ENCODE data around the gene OVAAL. TPM values are rescaled to one million over a fixed set of nuclear protein-coding genes. Genes with fewer than 3 reads are reported as not detected.

OVAAL gene
- total RNA-seq, 1 donor from 2014 or later: not detected

- Mint-ChIP-seq H3K4me3 (no peak overlapping the region), H3K4me1 (peaks cover 14% of the 10 kb centered on the region), H3K27ac (ENCODE audit: unreplicated experiment) (no peak overlapping the region), H3K9me3 (no peaks in the 10 kb centered on the region), H3K27me3 (ENCODE audit: low read depth) (no peaks in the 10 kb centered on the region), H3K36me3 (ENCODE audit: low read depth) (no peaks in the 10 kb centered on the region)
- DNase-seq (ENCODE audit: low read depth, low spot score): no peak
- no peak for TF ChIP-seq CTCF (conservative IDR thresholded peaks at IDR 0.05)
Observed at GRCh38 chr1:180540697-180541594, 17.8 kb upstream of the OVAAL start.

GRCh38 chr1:180542113-180542837, 16.5 kb upstream of the OVAAL start:
- Mint-ChIP-seq H3K27ac (ENCODE audit: unreplicated experiment) (peak overlapping the region; percentile 35), H3K27me3 (ENCODE audit: low read depth) (no peaks in the 10 kb centered on the region), H3K4me3 (no peak overlapping the region), H3K36me3 (ENCODE audit: low read depth) (no peaks in the 10 kb centered on the region), H3K4me1 (peaks cover 10% of the 10 kb centered on the region), H3K9me3 (no peaks in the 10 kb centered on the region)
- no peak for DNase-seq (ENCODE audit: low read depth, low spot score)
- TF ChIP-seq CTCF (conservative IDR thresholded peaks at IDR 0.05): no peak

GRCh38 chr1:180542838-180543145, 16.0 kb upstream of the OVAAL start:
- Mint-ChIP-seq H3K36me3 (ENCODE audit: low read depth) (no peaks in the 10 kb centered on the region), H3K27ac (ENCODE audit: unreplicated experiment) (peak overlapping the region; percentile 35), H3K27me3 (ENCODE audit: low read depth) (no peaks in the 10 kb centered on the region), H3K4me1 (peaks cover 10% of the 10 kb centered on the region), H3K9me3 (no peaks in the 10 kb centered on the region), H3K4me3 (no peak overlapping the region)
- no peak for DNase-seq (ENCODE audit: low read depth, low spot score)
- TF ChIP-seq CTCF (conservative IDR thresholded peaks at IDR 0.05): no peak

DNA sequence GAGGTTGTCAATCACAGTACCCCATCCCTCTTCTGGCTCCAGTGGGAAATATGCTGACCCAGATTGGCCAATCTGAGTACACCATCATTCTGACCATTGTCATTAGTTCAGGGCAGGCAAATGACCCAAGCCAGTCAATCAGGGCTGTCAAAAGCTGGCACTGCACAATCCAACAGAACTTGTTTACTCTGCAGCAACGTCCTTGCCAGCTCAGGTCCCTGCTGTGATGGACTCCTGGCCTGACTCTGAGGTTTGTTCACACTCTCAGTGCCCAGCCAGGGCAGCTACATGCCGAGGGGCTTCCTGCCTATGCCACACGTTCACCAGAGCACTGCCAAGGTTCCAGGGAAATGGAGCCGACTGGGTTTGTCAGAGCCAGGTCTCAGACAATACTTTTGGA, 14.7 kb upstream of the OVAAL start:
- Mint-ChIP-seq H3K36me3 (ENCODE audit: low read depth) (no peaks in the 10 kb centered on the region), H3K9me3 (no peaks in the 10 kb centered on the region), H3K4me1 (peaks cover 18% of the 10 kb centered on the region), H3K4me3 (no peak overlapping the region), H3K27me3 (ENCODE audit: low read depth) (no peaks in the 10 kb centered on the region), H3K27ac (ENCODE audit: unreplicated experiment) (no peak overlapping the region)
- no peak for DNase-seq (ENCODE audit: low read depth, low spot score)
- TF ChIP-seq CTCF (conservative IDR thresholded peaks at IDR 0.05): no peak

DNA sequence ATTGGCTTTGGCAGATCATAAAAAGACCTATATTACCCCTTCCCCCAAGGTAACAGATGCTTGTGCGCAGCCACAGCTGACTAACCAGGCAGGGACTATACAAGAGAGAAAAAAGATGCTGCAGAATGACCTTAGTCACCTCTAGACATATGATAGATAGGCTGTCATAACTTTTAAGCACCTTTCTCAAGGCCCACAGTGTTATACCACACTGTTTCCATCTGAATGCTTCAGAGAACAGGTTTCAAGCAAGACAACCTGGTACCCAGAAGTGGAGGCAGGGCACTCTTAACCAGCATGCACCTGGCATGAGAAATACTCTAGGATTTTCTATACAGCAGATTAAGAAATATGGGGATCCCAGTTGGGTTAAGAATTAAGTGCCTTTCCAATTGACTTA, 12.8 kb upstream of the OVAAL start:
- Mint-ChIP-seq H3K36me3 (ENCODE audit: low read depth) (no peaks in the 10 kb centered on the region), H3K27me3 (ENCODE audit: low read depth) (no peaks in the 10 kb centered on the region), H3K4me1 (peaks cover 26% of the 10 kb centered on the region), H3K4me3 (no peak overlapping the region), H3K27ac (ENCODE audit: unreplicated experiment) (no peak overlapping the region), H3K9me3 (no peaks in the 10 kb centered on the region)
- no peak for TF ChIP-seq CTCF (conservative IDR thresholded peaks at IDR 0.05)
- DNase-seq (ENCODE audit: low read depth, low spot score): no peak

Data from neural crest cell (in vitro differentiated cells).